ENCODE measurements around the gene ZSCAN5B. TPM values are rescaled to one million over a fixed set of nuclear protein-coding genes. Genes with fewer than 3 reads are reported as not detected.
"Not testable (repeated sequence)": the region's sequence is repeated elsewhere in the genome, so short reads cannot be mapped to it uniquely, and the experiment has no call there.

ZSCAN5B gene
- polyA plus RNA-seq (ENCODE audit: insufficient read length in 3 of 3) = not detected

GRCh38 chr19:56197646-56198045 lies at the start of gene ZSCAN5B:
Gene ZSCAN5B (minus strand): TSS chr19:56197783. CDS start chr19:56193052, 4,731 bp downstream.
- DNase-seq (ENCODE audit: low read depth in 3 of 3, low spot score in 2 of 3) = not testable (repeated sequence)

GRCh38 chr19:56245764-56246163 lies 48.2 kb upstream of the ZSCAN5B start:
- DNase-seq (ENCODE audit: low read depth in 3 of 3, low spot score in 2 of 3) = not testable (repeated sequence)

- no peak for DNase-seq (ENCODE audit: low read depth in 3 of 3, low spot score in 2 of 3)
Measured at GRCh38 chr19:56245121-56245740, 47.6 kb upstream of the ZSCAN5B start.

GRCh38 chr19:56223481-56223880 lies 25.9 kb upstream of the ZSCAN5B start:
- no peak for DNase-seq (ENCODE audit: low read depth in 3 of 3, low spot score in 2 of 3)

- no peak for DNase-seq (ENCODE audit: low read depth in 3 of 3, low spot score in 2 of 3)
Measured at GRCh38 chr19:56222901-56223300, 25.3 kb upstream of the ZSCAN5B start.

GRCh38 chr19:56221851-56222250 lies 24.3 kb upstream of the ZSCAN5B start:
- no peak for DNase-seq (ENCODE audit: low read depth in 3 of 3, low spot score in 2 of 3)

- DNase-seq (ENCODE audit: low read depth in 3 of 3, low spot score in 2 of 3) = not testable (repeated sequence)
Measured at GRCh38 chr19:56221442-56221841, 23.9 kb upstream of the ZSCAN5B start.

- no peak for DNase-seq (ENCODE audit: low read depth in 3 of 3, low spot score in 2 of 3)
Measured at GRCh38 chr19:56218961-56219360, 21.4 kb upstream of the ZSCAN5B start.

GRCh38 chr19:56217039-56217949 lies 19.7 kb upstream of the ZSCAN5B start:
- no peak for DNase-seq (ENCODE audit: low read depth in 3 of 3, low spot score in 2 of 3)

GRCh38 chr19:56211718-56212117 lies 14.1 kb upstream of the ZSCAN5B start:
- no peak for DNase-seq (ENCODE audit: low read depth in 3 of 3, low spot score in 2 of 3)

GRCh38 chr19:56210036-56210435 lies 12.5 kb upstream of the ZSCAN5B start:
- not testable (repeated sequence) for DNase-seq (ENCODE audit: low read depth in 3 of 3, low spot score in 2 of 3)

- no peak for DNase-seq (ENCODE audit: low read depth in 3 of 3, low spot score in 2 of 3)
Measured at GRCh38 chr19:56209091-56209490, 11.5 kb upstream of the ZSCAN5B start.

GRCh38 chr19:56207581-56207980 lies 10.0 kb upstream of the ZSCAN5B start:
- not testable (repeated sequence) for DNase-seq (ENCODE audit: low read depth in 3 of 3, low spot score in 2 of 3)

- no peak for DNase-seq (ENCODE audit: low read depth in 3 of 3, low spot score in 2 of 3)
Measured at GRCh38 chr19:56201973-56202372, 4.4 kb upstream of the ZSCAN5B start, which contains the start of gene ZSCAN5C. Gene ZSCAN5C (plus strand): TSS chr19:56202273. CDS start chr19:56205914, 3,641 bp downstream.

GRCh38 chr19:56199687-56200086 lies 2.1 kb upstream of the ZSCAN5B start:
- DNase-seq (ENCODE audit: low read depth in 3 of 3, low spot score in 2 of 3) = no peak

GRCh38 chr19:56193981-56194640 lies 3.5 kb downstream of the ZSCAN5B start:
- DNase-seq (ENCODE audit: low read depth in 3 of 3, low spot score in 2 of 3) = no peak

GRCh38 chr19:56191711-56192110 lies 5.9 kb downstream of the ZSCAN5B start:
- no peak for DNase-seq (ENCODE audit: low read depth in 3 of 3, low spot score in 2 of 3)

- no peak for DNase-seq (ENCODE audit: low read depth in 3 of 3, low spot score in 2 of 3)
Measured at GRCh38 chr19:56191115-56191514, 6.5 kb downstream of the ZSCAN5B start.

- no peak for DNase-seq (ENCODE audit: low read depth in 3 of 3, low spot score in 2 of 3)
Measured at GRCh38 chr19:56189785-56190184, 7.8 kb downstream of the ZSCAN5B start.

- DNase-seq (ENCODE audit: low read depth in 3 of 3, low spot score in 2 of 3) = no peak
Measured at GRCh38 chr19:56177564-56178243, 19.9 kb downstream of the ZSCAN5B start.

- no peak for DNase-seq (ENCODE audit: low read depth in 3 of 3, low spot score in 2 of 3)
Measured at GRCh38 chr19:56176881-56177280, 20.7 kb downstream of the ZSCAN5B start.

Measured in right renal cortex interstitium (tissue), 3 donors.